NCI-H1417 treated with DMSO at 0.1 percent for 48 hours (cell line): ENCODE data around the gene ASCL5.
"Not testable (repeated sequence)": the region's sequence is repeated elsewhere in the genome, so short reads cannot be mapped to it uniquely, and the experiment has no call there.

ENCODE experiments used
- DNase-seq: peaks from one replicate; lab custom pipeline; 2025; lab: John Stamatoyannopoulos, UW

ASCL5 gene, protein sequence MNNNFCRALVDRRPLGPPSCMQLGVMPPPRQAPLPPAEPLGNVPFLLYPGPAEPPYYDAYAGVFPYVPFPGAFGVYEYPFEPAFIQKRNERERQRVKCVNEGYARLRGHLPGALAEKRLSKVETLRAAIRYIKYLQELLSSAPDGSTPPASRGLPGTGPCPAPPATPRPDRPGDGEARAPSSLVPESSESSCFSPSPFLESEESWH

DNA sequence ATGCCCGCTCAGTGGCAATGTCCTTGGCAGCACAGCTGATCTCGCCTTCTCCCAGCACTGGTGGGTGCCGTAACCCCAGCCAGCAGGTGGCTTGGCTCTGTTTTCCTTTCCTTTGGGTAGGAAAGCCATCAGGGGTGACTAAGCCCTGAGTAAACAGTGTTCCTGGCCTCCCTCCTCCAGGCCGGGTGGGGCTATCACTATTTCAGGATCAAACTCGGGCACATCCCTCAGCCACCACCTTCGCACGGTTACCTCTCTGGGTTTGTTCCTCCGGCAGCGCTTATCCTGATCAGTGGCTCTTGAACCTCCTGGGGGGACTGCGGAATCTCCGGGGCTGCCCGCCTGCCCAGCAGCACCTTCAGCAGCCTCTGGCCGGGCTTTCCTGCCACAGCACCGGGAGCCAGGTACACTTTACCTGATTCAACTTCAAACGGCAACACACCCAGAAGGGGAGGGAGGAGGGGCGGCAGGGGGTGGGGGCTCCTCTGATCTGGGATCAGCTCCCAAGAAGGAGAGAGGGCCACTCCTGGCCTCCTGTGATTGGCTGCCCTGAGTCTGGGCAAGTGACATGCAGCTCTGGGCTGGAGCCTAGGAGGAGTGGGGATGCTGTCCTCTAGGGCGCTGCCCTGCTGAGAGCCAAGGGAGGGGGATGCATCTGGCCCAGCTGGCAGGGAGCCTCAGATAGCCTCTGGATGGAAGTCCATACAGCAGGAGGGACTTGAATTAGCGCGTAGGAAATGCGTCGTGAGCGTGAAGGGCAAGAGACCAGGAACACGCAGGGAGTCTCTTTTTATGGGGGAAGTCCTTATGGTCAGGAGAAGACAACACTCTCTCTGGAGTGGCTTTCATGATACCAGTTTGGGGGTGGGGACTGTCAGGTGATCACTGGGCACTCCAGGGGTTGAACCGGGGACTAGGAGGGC is at the start of gene ASCL5:
Gene ASCL5 (minus strand): TSS at position 353 of the 923 bp plus-strand sequence. CDS start 11,812 bp downstream, outside the sequence.
- no peak for DNase-seq

DNA sequence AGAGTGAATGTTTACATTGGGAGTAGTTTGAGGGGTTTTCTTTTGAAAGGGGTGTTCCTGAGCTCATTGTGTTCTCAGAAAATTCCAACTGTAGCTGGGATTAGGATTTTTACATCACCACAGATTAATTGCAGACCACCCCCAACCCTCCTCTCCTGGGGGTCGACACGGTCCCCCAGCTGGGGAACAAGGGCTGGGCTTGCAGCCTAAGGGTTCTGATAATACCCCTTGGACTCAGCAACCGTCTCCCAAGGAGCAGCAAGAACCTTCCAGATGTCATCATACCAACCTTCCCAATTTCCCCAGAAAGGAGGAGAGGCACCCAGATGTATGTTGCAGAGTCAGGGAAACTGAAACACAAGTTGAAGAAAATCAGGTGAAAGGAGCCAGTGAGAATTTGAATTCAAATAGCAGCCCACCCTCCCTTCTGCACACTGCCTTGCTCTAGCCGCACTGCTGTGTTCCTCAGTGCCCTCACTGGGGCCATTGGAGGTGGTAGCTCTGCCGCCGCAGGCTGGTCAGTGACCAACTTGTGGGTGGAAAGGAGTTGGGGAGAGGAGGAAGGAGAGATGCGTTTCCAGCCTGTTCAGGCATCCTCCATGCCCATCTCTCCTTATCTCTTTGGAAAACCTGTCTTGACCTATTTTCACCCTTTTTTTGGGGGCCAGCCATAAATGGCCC is 49.0 kb upstream of the ASCL5 start:
- DNase-seq, result no peak

DNA sequence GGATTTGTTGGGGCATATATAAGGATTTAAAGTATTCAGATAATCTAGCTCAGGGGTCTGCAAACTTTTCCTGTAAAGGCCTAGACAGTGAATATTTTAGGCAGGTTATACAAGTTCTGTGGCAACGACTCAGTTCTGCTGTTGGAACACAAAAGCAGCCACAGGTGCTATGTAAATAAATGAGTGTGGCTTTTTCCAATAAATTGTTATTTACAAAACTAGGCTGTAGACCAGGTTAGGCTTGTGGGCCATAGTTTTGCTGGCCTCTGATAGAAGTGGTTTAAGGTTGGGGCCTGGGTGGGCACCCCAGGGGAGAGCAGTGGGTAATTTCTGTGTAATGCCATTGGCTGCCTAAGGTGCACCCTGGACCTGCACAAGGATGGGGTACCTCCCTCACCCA is 46.8 kb upstream of the ASCL5 start:
- no peak for DNase-seq

DNA sequence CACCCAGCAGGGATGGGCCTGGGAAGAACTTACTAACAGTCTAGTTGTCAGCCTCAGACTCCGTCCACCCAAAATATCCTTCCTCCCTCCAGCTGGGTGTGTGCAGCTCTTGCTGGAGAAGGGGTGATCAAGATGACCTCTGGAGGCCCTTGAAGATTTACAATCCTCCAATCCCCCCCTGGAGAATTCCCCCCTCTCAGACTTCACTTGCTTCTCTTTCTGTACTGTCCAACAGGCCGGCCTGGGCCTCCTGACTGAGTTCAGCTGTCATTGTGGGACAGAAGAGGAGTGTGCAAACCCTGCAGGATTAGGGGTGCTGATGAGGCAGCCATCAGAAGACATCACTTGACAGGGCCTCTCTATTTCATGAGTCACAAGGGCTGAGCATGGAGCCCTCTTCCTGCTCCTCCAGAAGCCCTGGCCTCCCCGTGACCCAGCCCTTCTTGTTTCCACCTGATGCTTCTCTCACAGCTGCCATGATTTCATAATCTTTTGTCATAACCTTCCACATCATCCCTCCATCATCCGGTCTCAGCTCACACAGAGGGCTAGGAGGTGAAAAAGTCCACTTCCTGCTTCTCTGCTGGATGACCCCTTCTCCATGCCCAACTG is 46.1 kb upstream of the ASCL5 start:
- DNase-seq, result no peak

DNA sequence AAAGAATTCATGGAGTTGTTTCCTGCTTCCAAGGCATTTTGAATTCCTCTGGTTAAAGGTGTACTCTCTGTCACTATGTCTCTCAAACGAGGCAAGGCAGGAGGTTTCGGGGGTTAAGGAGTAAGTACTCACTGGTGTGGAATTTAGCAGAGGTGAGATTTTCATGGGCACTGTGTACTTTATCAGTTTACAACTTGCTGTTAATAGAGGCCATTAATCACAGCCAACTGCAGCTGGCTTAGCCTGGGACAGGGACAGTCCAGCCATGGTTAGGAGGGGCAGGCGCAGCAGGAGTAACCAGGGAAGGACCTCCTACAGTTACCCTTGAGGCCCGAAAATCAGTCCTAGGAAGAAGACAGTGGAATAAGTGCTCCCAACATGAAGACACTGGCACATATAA is 45.3 kb upstream of the ASCL5 start:
- no peak for DNase-seq

DNA sequence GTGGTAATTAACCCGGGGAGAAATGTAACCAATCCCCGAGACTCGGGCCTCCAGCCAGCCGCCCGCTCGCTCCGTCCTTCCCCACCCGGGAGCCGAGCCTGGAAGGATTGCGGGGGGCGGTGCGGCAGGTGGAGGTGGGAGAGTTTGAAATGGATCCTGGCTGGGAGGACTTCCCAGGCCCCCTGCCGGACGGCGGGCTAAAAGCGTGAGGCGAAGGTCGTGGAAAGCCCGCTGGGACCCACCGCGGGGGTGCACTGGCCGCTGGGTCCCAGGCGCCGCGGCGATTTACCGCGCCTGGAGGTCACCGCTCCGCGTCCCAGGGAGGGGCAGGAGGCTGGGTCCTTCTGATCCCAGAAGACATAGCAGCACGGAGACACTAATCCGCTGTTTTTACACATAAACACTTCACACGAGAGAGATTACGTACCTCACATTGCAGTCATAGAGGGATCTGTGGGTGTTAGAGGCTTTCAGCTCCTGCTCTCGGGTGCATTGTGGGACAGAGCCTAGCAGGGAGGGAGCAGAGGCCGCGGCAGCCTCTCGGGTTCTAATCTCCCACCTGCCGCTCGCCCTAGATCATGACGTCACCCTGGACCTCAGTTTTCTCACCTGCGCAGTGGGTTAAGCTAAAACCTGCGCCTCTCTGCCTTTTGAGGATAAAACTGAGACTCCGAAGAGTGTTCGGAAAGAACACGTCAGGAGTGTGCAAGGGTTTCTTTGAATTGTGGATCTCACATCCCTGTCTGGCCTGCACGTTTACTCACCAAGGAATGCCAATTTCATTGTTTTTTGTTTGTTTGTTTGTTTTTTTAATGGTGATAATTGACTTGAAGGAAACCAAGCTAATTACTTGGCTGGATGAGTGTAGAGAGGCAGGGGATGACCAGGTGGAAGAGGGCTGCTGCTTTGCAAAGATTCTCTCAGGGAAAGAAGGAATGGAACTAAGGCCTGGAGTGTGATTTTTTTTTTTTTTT is 44.4 kb upstream of the ASCL5 start:
- DNase-seq, result peak; percentile 39

DNA sequence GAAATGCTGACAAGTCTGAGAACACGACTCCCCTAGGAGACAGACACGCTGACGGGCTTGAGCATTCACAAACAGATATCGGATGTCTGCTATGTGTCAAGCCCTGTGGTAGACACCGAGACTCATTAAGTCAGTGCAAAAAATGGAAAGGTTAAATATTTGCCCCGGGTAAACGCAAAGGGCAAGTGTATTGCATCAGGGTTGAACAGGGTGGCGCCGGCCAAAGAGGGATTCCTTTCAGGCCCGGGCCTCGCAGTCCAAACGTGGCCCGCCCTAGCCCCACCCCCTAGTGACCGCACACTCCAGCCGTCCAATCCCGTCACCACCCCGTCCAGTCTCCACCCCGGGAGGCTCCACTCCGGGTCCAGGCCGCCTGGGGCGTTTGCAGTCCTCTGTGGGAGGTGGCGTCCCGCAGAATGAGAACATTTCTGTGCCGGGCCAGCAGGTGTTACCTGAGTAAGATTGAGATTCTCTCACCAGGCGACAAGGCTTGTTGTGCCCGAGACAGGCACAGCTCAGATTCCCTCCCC is 43.6 kb upstream of the ASCL5 start:
- peak; percentile 89 for DNase-seq

DNA sequence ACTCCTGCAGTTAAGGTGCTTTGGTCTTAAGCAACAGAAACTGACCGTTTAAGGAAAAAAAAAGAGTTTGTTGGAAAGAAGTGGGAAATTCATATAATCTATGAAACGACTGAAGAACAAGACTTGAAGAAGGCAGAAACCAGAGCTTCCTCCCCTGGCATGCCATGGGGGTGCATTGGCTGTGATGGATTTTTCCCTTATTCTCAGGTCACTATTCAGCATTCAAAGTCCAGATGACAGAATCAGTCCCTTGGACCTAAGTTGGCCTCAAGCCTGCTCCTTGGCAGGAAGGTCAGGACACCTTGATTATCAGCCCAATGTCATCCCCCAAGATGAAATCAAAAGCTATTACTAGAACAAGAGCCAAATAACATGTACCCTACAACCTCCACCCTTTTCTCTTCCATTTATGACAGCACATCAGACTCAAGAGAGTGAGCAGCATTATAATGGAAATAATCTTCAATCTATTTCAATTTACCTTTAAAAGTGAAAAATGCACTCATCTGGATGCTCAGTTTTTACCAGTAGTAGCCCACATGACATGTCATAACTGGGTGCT is 43.1 kb upstream of the ASCL5 start:
- no peak for DNase-seq

DNA sequence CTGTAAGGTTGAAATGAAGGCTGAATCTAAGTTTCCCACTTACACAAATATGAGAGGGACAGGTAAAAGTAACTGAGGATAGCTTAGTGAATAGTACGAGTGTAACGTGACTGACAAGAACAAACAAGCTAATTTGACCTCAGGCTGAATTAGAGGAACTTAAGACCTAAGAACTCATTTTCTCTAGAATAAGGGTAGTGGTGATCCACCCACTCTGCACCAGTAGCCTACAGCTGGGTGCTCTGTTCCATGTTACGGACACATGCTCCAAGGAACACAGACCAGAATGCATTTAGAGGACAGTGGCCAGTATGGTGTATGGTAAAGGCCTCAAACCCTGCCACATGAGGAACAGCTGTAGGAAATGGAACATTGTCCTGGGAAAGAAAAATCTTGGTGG is 42.2 kb upstream of the ASCL5 start:
- no peak for DNase-seq

DNA sequence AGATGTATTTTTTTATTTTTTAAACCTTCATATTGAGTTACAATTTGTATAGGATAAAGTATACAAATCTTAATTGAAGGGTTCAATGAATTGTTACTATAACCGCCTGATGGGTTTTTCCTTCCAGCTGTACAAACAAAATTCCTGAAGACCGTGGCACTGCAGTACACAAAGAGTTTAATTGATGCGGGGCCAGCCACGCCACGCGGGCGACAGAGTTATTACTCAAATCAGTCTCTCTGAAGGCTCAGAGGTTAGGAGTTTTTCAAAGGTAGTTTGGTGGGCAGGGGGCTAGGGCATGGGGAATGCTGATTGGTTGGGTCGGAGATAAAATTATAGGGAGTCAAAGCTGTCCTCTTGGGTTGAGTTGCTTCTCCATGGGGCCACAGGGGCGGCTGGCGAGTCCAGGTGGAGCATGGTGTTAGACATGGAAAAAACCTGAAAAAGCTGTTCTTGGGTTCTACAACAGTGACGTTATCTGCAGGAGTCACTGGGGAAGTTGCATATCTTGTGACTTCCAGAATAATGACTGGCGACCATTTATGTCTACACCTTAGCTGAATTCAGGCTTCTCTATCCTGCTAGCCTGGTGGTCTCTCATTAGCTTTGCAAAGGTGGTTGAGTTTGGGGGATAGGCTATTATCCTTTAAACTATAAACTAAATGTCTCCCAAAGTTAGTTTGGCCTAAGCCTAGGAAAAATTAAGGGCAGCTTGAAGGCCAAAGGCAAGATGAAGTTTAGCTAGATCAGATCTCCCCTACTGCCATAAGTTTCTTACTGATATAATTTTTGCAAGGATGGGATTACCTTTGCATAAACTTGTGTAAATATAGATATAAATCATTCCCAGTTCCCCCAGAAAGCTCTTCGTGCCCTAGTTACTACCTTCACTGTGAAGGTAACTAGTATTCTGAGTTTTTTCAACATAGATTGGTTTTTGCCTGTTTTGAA is 40.3 kb upstream of the ASCL5 start:
- peak; percentile 20 for DNase-seq

DNA sequence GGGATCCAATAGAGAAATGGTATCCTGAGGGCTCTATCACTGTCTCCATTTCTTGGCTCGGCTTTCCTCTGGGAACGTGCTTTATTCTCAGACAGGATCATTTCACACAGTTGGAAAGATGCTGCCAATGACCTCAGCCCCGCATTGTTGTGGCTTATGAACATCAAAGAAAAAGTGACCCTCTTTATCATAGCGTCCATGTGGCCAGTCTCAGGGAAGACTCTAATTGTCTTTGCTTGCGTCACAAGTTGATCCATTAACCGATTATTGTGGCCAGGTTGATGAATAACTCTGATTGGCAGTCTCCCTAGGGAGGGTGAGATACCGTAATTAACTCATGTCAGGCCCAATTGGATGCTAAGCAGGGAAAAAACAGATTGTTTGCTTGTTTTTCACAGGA is 37.7 kb upstream of the ASCL5 start:
- DNase-seq, result no peak

DNA sequence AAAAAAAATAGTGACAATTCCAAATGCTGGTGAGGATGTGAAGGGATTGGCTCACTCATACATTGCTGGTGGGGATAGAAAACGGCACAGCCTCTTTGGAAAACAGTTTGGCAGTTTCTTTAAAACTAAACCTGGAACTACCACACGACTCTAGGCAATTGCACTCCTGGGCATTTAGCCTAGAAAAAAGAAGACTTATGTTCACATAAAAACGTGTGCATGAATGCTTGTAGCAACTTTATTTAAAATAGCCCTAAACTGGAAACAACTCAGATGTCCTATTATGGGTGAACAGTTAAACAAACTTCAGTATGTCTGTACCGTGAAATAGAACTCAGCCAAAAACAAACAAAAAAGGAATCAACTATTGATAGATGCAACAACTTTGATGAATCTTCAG is 36.7 kb upstream of the ASCL5 start:
- no peak for DNase-seq

DNA sequence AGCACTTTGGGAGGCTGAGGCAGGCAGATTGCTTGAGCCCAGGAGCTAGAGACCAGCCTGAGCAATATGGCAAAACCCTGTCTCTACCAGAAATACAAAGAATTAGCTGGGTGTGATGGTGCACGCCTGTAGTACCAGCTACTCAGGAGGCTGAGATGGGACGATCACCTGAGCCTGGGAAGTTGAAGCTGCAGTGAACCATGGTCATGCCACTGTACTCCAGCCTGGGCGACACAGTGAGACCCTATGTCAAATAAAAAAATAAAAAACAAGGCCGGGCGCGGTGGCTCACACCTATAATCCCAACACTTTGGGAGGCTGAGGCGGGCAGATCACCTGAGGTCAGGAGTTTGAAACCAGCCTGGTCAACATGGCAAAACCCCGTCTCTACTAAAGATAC is 36.1 kb upstream of the ASCL5 start:
- DNase-seq, result not testable (repeated sequence)

DNA sequence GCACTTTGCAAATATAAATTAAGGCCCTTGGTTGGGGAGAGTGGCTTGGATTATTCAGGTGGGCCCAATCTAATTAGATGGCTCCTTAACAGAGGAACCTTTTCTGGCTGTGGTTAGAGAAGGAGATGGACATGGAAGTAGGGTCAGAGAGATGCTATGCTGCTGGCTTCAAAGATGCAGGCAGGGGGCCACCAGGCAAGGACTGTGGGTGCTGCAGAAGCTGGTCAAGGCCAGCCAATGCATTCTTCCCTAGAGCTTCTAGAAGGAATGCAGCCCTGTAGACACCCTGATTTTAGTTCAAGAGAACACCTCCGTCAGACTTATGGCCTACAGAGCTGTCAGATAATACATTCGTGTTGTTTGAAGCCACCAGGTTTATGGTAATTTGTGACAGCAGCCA is 31.0 kb upstream of the ASCL5 start:
- DNase-seq, result no peak

DNA sequence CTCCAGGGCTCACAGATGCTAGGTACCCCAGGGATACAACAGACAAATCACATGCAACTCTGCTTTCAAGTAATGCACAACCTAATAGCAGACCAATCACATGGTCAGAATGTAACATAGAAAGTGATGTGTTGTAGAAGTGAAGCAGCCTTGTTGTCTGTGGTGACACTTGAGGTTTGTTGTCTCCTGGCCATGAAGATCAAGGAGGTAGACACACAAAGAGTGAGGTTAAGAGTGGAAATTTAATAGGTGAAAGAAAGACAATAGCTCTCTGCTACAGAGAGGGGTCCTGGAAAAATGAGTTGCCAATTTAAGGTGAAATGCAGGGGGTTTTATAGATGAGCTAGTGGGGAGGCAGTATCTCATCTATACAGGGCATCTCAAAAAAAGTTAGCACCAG is 29.8 kb upstream of the ASCL5 start:
- DNase-seq, result no peak

DNA sequence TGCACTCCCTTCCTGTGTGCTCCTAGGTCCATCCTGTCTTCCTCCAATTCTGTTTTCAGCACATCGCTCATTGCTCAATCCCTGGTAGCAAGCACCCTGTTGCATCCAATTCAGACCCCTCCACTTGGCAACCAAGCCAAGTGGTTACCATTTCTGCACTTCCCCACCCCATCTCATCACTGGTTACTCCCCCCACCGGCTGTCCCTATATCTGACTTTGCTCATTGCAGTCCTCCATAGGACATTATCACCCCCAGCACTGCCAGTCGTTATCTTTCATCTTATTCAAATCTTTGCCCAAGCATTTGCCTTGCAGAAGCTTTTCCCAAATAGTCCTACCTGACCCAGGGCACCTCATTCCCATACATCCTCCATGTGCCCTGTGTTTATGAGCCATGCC is 29.4 kb upstream of the ASCL5 start:
- no peak for DNase-seq

DNA sequence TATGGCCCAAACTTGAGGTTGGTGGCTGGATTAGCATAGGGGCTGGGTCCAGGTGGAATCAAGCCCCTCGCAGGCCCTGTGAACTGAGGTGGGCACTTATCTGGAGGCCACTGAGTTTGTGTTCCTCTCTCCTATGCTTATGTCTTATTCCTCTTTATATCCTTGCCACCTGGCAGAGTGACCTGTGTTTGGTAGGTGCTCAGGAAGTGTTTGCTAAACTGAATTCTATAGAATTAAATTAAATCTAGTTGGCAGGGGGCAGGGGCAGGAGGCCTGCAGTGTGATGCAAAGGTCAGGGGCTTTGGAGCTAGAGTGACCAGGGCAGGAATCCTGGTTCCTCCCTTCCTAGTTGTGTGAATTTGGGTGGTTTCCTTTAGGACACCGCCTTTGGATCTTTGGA is 28.4 kb upstream of the ASCL5 start:
- no peak for DNase-seq

DNA sequence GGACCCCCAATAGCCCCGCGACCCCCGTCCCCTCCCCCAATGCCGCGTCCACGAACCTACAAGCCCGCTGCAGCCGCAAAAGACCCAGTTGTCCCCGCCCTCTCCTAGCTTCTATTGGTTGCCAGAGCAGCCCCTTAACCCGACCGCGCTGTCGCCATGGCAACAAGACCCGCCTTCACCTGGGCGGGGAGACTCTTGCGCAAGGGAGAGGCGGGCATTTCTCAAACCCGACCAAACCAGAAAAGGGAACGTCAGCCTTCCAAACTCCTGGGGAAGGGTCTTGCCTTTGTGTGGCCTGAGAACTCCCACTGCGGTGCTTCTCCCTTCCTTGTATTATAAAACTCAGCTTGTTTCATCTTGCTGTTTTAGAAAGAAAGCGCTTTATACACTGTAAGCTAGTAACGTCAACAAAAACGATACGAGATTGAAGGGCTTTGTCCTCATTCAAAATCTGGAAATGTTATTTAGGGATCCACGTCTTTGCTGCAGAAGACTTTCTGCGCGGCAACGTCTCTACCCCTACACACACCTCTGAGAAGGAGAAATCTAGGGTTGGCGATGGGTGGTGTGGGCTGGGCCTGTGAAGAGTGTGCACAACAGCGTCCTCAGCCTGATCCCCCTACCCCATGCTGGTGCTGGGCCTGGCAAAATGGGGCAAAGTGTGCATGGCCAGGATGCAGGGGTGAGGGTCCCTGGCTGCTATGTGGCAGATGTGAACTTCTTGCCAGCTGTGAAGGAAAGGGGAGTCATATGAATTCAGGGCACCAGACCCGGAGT is 27.6 kb upstream of the ASCL5 start, which contains the start of gene TMEM9:
Gene TMEM9 (minus strand): TSS at position 86 of the 777 bp plus-strand sequence. CDS start 551 bp downstream, outside the sequence.
- DNase-seq, result peak; percentile 68
